SK-N-SH treated with all-trans-retinoic acid at 6 μM for 48 hours (cell line): ENCODE measurements around the gene GIMAP5.

Experiments used
- ARNTL ChIP-seq: fragments of 450-650 bp; formaldehyde crosslinking; IDR thresholded peaks from 2 replicates; pipeline ENCODE4 v1.5.0; 2020; ENCODE audit warnings: low read depth, mild to moderate bottlenecking, moderate library complexity, borderline replicate concordance
- PPARA ChIP-seq: fragments of 250-450 bp; sonication (Bioruptor Pico); IDR thresholded peaks from 2 replicates; pipeline ENCODE4 v1.5.0; 2020; ENCODE audit warnings: mild to moderate bottlenecking, borderline replicate concordance
- ZFP30 ChIP-seq: fragments of 450-650 bp; formaldehyde crosslinking; IDR thresholded peaks from 2 replicates; pipeline ENCODE4 v1.5.0; 2022; ENCODE audit warnings: mild to moderate bottlenecking, moderate library complexity
- TF ChIP-seq, protein P1 (sequence below): fragments of 250-450 bp; sonication (Bioruptor Pico); IDR thresholded peaks from 2 replicates; pipeline ENCODE4 v1.8.0; 2021; ENCODE audit warnings: low read depth, mild to moderate bottlenecking, moderate library complexity, borderline replicate concordance
- TF ChIP-seq, protein P2 (sequence below): fragments of 250-450 bp; sonication (Bioruptor Pico); IDR thresholded peaks from 2 replicates; pipeline ENCODE4 v1.8.0; 2020; ENCODE audit warnings: mild to moderate bottlenecking, moderate library complexity, borderline replicate concordance
- TF ChIP-seq, protein P3 (sequence below): fragments of 250-450 bp; sonication (Bioruptor Pico); IDR thresholded peaks from 2 replicates; pipeline ENCODE4 v1.5.1; 2020; ENCODE audit warnings: low read depth, mild to moderate bottlenecking, moderate library complexity

DNA sequence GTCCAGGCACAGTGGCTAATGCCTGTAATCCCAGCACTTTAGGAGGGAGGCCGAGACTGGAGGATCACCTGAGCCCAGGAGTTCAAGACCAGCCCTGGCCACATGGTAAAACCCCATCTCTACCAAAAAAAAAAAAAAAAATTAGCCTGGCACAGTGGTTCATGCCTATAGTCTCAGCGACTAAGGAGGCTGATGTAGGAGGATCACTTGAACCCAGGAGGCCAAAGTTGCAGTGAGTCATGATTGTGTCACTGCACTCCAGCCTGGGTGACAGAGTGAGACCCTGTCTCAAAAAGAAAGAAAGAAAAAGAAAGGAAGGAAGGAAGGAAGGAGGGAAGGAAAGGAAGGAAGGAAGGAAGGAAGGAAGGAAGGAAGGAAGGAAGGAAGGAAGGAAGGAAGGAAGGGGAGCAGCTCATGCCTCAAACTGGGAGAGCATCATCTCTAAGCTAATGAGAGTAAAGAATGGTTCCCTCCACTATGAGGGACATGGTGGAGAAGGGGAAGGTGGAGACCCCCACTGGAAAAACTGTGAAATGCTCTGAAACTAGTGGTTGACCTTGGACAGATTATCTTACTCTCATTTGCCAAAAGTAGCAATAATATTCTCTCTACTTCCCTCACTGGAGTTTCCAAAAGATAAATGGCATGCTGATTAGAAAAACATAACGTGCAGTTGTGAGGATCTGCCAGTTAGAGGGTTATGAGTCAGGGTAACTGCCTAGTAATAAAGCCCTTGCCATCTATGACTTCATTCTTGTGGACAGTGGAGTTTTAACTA, 16.8 kb downstream of the GIMAP5 start:
- TF ChIP-seq ARNTL (CRISPR knock-in tag) (no peak), PPARA (CRISPR knock-in tag) (no peak), ZFP30 (no peak)
- TF ChIP-seq, protein P1, sequence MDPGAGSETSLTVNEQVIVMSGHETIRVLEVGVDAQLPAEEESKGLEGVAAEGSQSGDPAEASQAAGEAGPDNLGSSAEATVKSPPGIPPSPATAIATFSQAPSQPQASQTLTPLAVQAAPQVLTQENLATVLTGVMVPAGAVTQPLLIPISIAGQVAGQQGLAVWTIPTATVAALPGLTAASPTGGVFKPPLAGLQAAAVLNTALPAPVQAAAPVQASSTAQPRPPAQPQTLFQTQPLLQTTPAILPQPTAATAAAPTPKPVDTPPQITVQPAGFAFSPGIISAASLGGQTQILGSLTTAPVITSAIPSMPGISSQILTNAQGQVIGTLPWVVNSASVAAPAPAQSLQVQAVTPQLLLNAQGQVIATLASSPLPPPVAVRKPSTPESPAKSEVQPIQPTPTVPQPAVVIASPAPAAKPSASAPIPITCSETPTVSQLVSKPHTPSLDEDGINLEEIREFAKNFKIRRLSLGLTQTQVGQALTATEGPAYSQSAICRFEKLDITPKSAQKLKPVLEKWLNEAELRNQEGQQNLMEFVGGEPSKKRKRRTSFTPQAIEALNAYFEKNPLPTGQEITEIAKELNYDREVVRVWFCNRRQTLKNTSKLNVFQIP (CRISPR knock-in tag): no peak
- TF ChIP-seq, protein P2, sequence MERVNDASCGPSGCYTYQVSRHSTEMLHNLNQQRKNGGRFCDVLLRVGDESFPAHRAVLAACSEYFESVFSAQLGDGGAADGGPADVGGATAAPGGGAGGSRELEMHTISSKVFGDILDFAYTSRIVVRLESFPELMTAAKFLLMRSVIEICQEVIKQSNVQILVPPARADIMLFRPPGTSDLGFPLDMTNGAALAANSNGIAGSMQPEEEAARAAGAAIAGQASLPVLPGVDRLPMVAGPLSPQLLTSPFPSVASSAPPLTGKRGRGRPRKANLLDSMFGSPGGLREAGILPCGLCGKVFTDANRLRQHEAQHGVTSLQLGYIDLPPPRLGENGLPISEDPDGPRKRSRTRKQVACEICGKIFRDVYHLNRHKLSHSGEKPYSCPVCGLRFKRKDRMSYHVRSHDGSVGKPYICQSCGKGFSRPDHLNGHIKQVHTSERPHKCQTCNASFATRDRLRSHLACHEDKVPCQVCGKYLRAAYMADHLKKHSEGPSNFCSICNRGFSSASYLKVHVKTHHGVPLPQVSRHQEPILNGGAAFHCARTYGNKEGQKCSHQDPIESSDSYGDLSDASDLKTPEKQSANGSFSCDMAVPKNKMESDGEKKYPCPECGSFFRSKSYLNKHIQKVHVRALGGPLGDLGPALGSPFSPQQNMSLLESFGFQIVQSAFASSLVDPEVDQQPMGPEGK (CRISPR knock-in tag): no peak
- TF ChIP-seq, protein P3, sequence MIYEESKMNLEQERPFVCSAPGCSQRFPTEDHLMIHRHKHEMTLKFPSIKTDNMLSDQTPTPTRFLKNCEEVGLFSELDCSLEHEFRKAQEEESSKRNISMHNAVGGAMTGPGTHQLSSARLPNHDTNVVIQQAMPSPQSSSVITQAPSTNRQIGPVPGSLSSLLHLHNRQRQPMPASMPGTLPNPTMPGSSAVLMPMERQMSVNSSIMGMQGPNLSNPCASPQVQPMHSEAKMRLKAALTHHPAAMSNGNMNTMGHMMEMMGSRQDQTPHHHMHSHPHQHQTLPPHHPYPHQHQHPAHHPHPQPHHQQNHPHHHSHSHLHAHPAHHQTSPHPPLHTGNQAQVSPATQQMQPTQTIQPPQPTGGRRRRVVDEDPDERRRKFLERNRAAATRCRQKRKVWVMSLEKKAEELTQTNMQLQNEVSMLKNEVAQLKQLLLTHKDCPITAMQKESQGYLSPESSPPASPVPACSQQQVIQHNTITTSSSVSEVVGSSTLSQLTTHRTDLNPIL (CRISPR knock-in tag): no peak
